ENCODE results near the gene TCL1B.

GRCh38 chr14:95707327-95707726, 21.1 kb downstream of the TCL1B start:
- TF ChIP-seq CTCF (conservative IDR thresholded peaks at IDR 0.05; ENCODE audit: low read depth in 2 of 2) (no peak), EZH2phosphoT487 (IDR thresholded peaks at IDR 0.05; ENCODE audit: unreplicated experiment) (no peak), POLR2AphosphoS5 (IDR thresholded peaks at IDR 0.05; ENCODE audit: low read depth) (no peak), EZH2 (IDR thresholded peaks at IDR 0.05; ENCODE audit: low read depth, unreplicated experiment) (no peak), STAT1 (IDR thresholded peaks at IDR 0.05; ENCODE audit: unreplicated experiment) (no peak), CREB1 (CRISPR knock-in tag; IDR thresholded peaks at IDR 0.05; ENCODE audit: low read depth) (no peak)
- TF ChIP-seq, protein P1, sequence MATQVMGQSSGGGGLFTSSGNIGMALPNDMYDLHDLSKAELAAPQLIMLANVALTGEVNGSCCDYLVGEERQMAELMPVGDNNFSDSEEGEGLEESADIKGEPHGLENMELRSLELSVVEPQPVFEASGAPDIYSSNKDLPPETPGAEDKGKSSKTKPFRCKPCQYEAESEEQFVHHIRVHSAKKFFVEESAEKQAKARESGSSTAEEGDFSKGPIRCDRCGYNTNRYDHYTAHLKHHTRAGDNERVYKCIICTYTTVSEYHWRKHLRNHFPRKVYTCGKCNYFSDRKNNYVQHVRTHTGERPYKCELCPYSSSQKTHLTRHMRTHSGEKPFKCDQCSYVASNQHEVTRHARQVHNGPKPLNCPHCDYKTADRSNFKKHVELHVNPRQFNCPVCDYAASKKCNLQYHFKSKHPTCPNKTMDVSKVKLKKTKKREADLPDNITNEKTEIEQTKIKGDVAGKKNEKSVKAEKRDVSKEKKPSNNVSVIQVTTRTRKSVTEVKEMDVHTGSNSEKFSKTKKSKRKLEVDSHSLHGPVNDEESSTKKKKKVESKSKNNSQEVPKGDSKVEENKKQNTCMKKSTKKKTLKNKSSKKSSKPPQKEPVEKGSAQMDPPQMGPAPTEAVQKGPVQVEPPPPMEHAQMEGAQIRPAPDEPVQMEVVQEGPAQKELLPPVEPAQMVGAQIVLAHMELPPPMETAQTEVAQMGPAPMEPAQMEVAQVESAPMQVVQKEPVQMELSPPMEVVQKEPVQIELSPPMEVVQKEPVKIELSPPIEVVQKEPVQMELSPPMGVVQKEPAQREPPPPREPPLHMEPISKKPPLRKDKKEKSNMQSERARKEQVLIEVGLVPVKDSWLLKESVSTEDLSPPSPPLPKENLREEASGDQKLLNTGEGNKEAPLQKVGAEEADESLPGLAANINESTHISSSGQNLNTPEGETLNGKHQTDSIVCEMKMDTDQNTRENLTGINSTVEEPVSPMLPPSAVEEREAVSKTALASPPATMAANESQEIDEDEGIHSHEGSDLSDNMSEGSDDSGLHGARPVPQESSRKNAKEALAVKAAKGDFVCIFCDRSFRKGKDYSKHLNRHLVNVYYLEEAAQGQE (IDR thresholded peaks at IDR 0.05; ENCODE audit: unreplicated experiment): no peak
